Transverse colon (tissue), 3 donors: ENCODE measurements around the gene CTU1.

Experiments
- POLR2A ChIP-seq: fragments of 450-650 bp; IDR thresholded peaks from one replicate; pipeline ENCODE4 v1.6.1; 2016; ENCODE audit warnings: antibody characterized with exemption, mild to moderate bottlenecking, moderate library complexity
- TF ChIP-seq, protein P1 (sequence below), 5 experiments: fragments of 200-600 bp in 3 of 5; fragments of 450-650 bp in 2 of 5; sonication (generic) in 3 of 5; IDR thresholded peaks; 1 replicate in 2 of 5; 2 replicates in 3 of 5; pipeline ENCODE4 v1.5.1; 2016 to 2017; ENCODE audit warnings: antibody characterized with exemption in 5 of 5, inconsistent platforms in 3 of 5, mild to moderate bottlenecking in 2 of 5, moderate library complexity in 1 of 5

DNA sequence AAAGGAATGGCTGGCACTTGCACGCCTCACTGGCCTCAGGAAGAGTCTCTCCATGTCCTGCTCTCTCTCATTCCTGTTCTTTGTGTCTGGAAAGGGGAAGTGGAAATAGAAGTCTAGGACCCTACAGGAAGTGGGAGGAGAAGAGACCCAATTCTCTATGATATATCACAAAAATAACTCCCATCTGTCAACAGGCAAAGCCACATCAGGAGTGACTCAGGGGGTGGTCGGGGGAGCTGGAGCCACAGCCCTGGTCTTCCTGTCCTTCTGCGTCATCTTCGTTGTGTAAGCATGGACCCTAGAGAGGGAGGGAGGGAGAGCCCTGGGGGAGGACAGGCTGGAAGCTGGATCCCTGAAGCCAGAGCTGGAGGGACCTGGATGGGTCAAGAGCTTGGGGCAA is 19.5 kb upstream of the CTU1 start:
- TF ChIP-seq POLR2A = peak; percentile 46
- TF ChIP-seq, protein P1, sequence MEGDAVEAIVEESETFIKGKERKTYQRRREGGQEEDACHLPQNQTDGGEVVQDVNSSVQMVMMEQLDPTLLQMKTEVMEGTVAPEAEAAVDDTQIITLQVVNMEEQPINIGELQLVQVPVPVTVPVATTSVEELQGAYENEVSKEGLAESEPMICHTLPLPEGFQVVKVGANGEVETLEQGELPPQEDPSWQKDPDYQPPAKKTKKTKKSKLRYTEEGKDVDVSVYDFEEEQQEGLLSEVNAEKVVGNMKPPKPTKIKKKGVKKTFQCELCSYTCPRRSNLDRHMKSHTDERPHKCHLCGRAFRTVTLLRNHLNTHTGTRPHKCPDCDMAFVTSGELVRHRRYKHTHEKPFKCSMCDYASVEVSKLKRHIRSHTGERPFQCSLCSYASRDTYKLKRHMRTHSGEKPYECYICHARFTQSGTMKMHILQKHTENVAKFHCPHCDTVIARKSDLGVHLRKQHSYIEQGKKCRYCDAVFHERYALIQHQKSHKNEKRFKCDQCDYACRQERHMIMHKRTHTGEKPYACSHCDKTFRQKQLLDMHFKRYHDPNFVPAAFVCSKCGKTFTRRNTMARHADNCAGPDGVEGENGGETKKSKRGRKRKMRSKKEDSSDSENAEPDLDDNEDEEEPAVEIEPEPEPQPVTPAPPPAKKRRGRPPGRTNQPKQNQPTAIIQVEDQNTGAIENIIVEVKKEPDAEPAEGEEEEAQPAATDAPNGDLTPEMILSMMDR (IDR thresholded peaks at IDR 0.05) = no peak
